NCI-H69 (cell line): ENCODE measurements around the gene ITIH4.
A peak's percentile ranks its signal among the peaks of the same experiment; 100 is the strongest.

Experiments used
- DNase-seq: peaks from one replicate; lab custom pipeline; 2025; lab: John Stamatoyannopoulos, UW

The ITIH4 gene

GRCh38 chr3:52831500-52832301 lies 1.2 kb upstream of the ITIH4 start:
- DNase-seq: peak; percentile 87

GRCh38 chr3:52829906-52830463 lies 487 bp downstream of the ITIH4 start:
- DNase-seq: no peak

GRCh38 chr3:52829482-52829881 lies 990 bp downstream of the ITIH4 start:
- no peak for DNase-seq

GRCh38 chr3:52827866-52828376 lies 2.6 kb downstream of the ITIH4 start:
- no peak for DNase-seq

GRCh38 chr3:52827441-52827840 lies 3.0 kb downstream of the ITIH4 start:
- no peak for DNase-seq

GRCh38 chr3:52824037-52824436 lies 6.4 kb downstream of the ITIH4 start:
- no peak for DNase-seq

- DNase-seq: no peak
These were observed 8.1 kb downstream of the ITIH4 start for GRCh38 chr3:52822363-52822762.

GRCh38 chr3:52820736-52821135 lies 9.7 kb downstream of the ITIH4 start:
- peak; percentile 49 for DNase-seq

GRCh38 chr3:52819936-52820335 lies 10.5 kb downstream of the ITIH4 start:
- DNase-seq: peak; percentile 5

GRCh38 chr3:52817860-52818259 lies 12.6 kb downstream of the ITIH4 start:
- no peak for DNase-seq

GRCh38 chr3:52817221-52817620 lies 13.3 kb downstream of the ITIH4 start:
- DNase-seq: no peak

GRCh38 chr3:52816654-52817053 lies 13.8 kb downstream of the ITIH4 start:
- DNase-seq: no peak

GRCh38 chr3:52816199-52816598 lies 14.3 kb downstream of the ITIH4 start:
- no peak for DNase-seq

- DNase-seq: no peak
These were observed 16.7 kb downstream of the ITIH4 start for GRCh38 chr3:52813810-52814209.

- no peak for DNase-seq
These were observed 18.9 kb downstream of the ITIH4 start for GRCh38 chr3:52811452-52812011.

GRCh38 chr3:52810923-52811322 lies 19.5 kb downstream of the ITIH4 start:
- no peak for DNase-seq

GRCh38 chr3:52809662-52810377 lies 20.7 kb downstream of the ITIH4 start:
- DNase-seq: peak; percentile 7

GRCh38 chr3:52809149-52809548 lies 21.3 kb downstream of the ITIH4 start:
- no peak for DNase-seq

- no peak for DNase-seq
These were observed 25.0 kb downstream of the ITIH4 start for GRCh38 chr3:52805270-52806039.

- no peak for DNase-seq
These were observed 28.6 kb downstream of the ITIH4 start for GRCh38 chr3:52801839-52802238.

GRCh38 chr3:52800079-52800478 lies 30.4 kb downstream of the ITIH4 start:
- no peak for DNase-seq

GRCh38 chr3:52798978-52799476 lies 31.4 kb downstream of the ITIH4 start:
- peak; percentile 21 for DNase-seq
